Measurements from ENCODE around the gene AK8.

The AK8 gene

GRCh38 chr9:132769906-132770769 lies 107.9 kb downstream of the AK8 start:
- DNase-seq, result no peak

- DNase-seq, result peak; percentile 24
These were observed 108.9 kb downstream of the AK8 start for GRCh38 chr9:132768932-132769905.

- DNase-seq, result no peak
These were observed 114.5 kb downstream of the AK8 start for GRCh38 chr9:132763574-132763973.

- DNase-seq, result no peak
These were observed 115.2 kb downstream of the AK8 start for GRCh38 chr9:132762896-132763295.

GRCh38 chr9:132761602-132762001 lies 116.5 kb downstream of the AK8 start:
- no peak for DNase-seq

- no peak for DNase-seq
These were observed 118.0 kb downstream of the AK8 start for GRCh38 chr9:132760057-132760456.

GRCh38 chr9:132757016-132757415 lies 121.1 kb downstream of the AK8 start:
- no peak for DNase-seq

GRCh38 chr9:132756214-132756845 lies 121.8 kb downstream of the AK8 start:
- no peak for DNase-seq

- no peak for DNase-seq
These were observed 123.0 kb downstream of the AK8 start for GRCh38 chr9:132755096-132755495.

- DNase-seq, result no peak
These were observed 123.8 kb downstream of the AK8 start for GRCh38 chr9:132754236-132754635.

GRCh38 chr9:132753593-132753880 lies 124.5 kb downstream of the AK8 start:
- DNase-seq, result no peak

GRCh38 chr9:132752877-132753592 lies 125.0 kb downstream of the AK8 start:
- no peak for DNase-seq

- no peak for DNase-seq
These were observed 127.4 kb downstream of the AK8 start for GRCh38 chr9:132750668-132751067.

GRCh38 chr9:132749306-132749705 lies 128.8 kb downstream of the AK8 start:
- DNase-seq, result no peak

- DNase-seq, result no peak
These were observed 129.6 kb downstream of the AK8 start for GRCh38 chr9:132748450-132748849.

- no peak for DNase-seq
These were observed 132.1 kb downstream of the AK8 start for GRCh38 chr9:132745756-132746709.

- no peak for DNase-seq
These were observed 133.0 kb downstream of the AK8 start for GRCh38 chr9:132744881-132745755.

- DNase-seq, result no peak
These were observed 134.1 kb downstream of the AK8 start for GRCh38 chr9:132743931-132744479.

- no peak for DNase-seq
These were observed 135.2 kb downstream of the AK8 start for GRCh38 chr9:132742821-132743311.
